Panc1 (cell line): ENCODE results near the gene PLA2G12B. TPM values are rescaled to one million over a fixed set of nuclear protein-coding genes. Genes with fewer than 3 reads are reported as not detected.
"Not testable (repeated sequence)": the region's sequence is repeated elsewhere in the genome, so short reads cannot be mapped to it uniquely, and the experiment has no call there.

Experiments used
- ATAC-seq: fragments of 200-7000 bp; cut with Tn5 transposase; 2 replicates; pipeline ENCODE4 v1.9.1; 2020; ENCODE audit warnings: mild to moderate bottlenecking, moderate library complexity
- BruUV-seq: library from RNA; stranded (reverse); fragments of 400-500 nt; replicated peaks from 2 replicates; lab custom pipeline; 2021; lab: Mats Ljungman, UMichigan
- CTCF ChIA-PET: fragments of 300-600 bp; sonication (Branson Sonifier 250); formaldehyde crosslinking; loops from one replicate; lab custom pipeline; 2022; ENCODE audit warnings: antibody characterized with exemption; lab: Charles Lee
- POLR2A ChIA-PET: fragments of 300-600 bp; sonication (Branson Sonifier 250); formaldehyde crosslinking; loops from one replicate; lab custom pipeline; 2022; ENCODE audit warnings: antibody characterized with exemption; lab: Charles Lee
- DNase-seq: peaks from one replicate; pipeline ENCODE4 v3.0.0-alpha.2; 2010; ENCODE audit warnings: low read depth, low spot score
- H3K27ac ChIP-seq: 2 replicates; pipeline ENCODE4 v1.5.1; 2011; ENCODE audit warnings: mild to moderate bottlenecking, low read length, inconsistent platforms
- H3K27me3 ChIP-seq: fragments of 200-500 bp; sonication (Bioruptor generic); 2 replicates; pipeline ENCODE4 v1.6.0; 2014; ENCODE audit warnings: low read length, inconsistent platforms; ENCODE audit not compliant: control insufficient read depth, insufficient read depth
- H3K36me3 ChIP-seq: fragments of 200-500 bp; sonication (Bioruptor generic); 2 replicates; pipeline ENCODE4 v1.5.1; 2014; ENCODE audit warnings: inconsistent platforms, mild to moderate bottlenecking, low read length, moderate library complexity; ENCODE audit not compliant: control insufficient read depth, insufficient read depth
- H3K4me1 ChIP-seq: 2 replicates; pipeline ENCODE4 v1.5.1; 2011; ENCODE audit warnings: inconsistent platforms, mild to moderate bottlenecking, low read length, moderate library complexity; ENCODE audit not compliant: control insufficient read depth, insufficient read depth
- H3K4me3 ChIP-seq, 2 experiments: 2 replicates each; pipeline ENCODE4 v1.5.1; 2011 to 2012; ENCODE audit warnings: low read depth in 2 of 2, low read length in 2 of 2, mild to moderate bottlenecking in 2 of 2, inconsistent platforms in 1 of 2, moderate library complexity in 1 of 2
- H3K9me3 ChIP-seq: fragments of 200-500 bp; sonication (Bioruptor generic); 2 replicates; pipeline ENCODE4 v1.5.1; 2014; ENCODE audit warnings: low read depth, mild to moderate bottlenecking, inconsistent platforms, low read length, moderate library complexity; ENCODE audit not compliant: control insufficient read depth, insufficient read depth
- POLR2AphosphoS5 ChIP-seq: IDR thresholded peaks from 2 replicates; pipeline ENCODE4 v1.6.1; 2012; ENCODE audit warnings: mild to moderate bottlenecking, low read depth, low read length, moderate library complexity
- REST ChIP-seq, 2 experiments: IDR thresholded peaks; 2 replicates each; pipeline ENCODE4 v1.6.1; 2011 to 2012; ENCODE audit warnings: low read depth in 2 of 2, control low read depth in 1 of 2, low read length in 1 of 2, mild to moderate bottlenecking in 1 of 2, moderate library complexity in 1 of 2; ENCODE audit not compliant: insufficient read depth in 1 of 2
- SIN3A ChIP-seq: IDR thresholded peaks from 2 replicates; pipeline ENCODE4 v1.6.1; 2012; ENCODE audit warnings: low read depth, mild to moderate bottlenecking, low read length, moderate library complexity, borderline replicate concordance; ENCODE audit not compliant: insufficient read depth
- TCF7L2 ChIP-seq: IDR thresholded peaks from 2 replicates; pipeline ENCODE4 v1.6.1; 2011; ENCODE audit warnings: mild to moderate bottlenecking, low read depth, low read length, inconsistent platforms
- in situ Hi-C: cut with HindIII; loops from 2 replicates; pipeline ENCODE4 v1.10.0; 2016; ENCODE audit warnings: low sequenced_read_pairs, low pct_unique_long_range_greater_than_20kb
- intact Hi-C: fragments of 100-400 bp; cut with micrococcal nuclease; formaldehyde crosslinking; loops from one replicate; pipeline ENCODE4 v1.10.0; 2022; ENCODE audit not compliant: unreplicated experiment
- total RNA-seq: library from RNA; stranded (reverse); gene quantifications from one replicate; pipeline ENCODE4 v1.2.1, GENCODE V29; 2021; ENCODE audit not compliant: unreplicated experiment
- TF ChIP-seq, protein P1 (sequence below): fragments of 450-650 bp; IDR thresholded peaks from 2 replicates; pipeline ENCODE4 v1.5.1; 2017; ENCODE audit warnings: mild to moderate bottlenecking

The PLA2G12B gene
- total RNA-seq, 1 experiment from 2014 or later: not detected

DNA sequence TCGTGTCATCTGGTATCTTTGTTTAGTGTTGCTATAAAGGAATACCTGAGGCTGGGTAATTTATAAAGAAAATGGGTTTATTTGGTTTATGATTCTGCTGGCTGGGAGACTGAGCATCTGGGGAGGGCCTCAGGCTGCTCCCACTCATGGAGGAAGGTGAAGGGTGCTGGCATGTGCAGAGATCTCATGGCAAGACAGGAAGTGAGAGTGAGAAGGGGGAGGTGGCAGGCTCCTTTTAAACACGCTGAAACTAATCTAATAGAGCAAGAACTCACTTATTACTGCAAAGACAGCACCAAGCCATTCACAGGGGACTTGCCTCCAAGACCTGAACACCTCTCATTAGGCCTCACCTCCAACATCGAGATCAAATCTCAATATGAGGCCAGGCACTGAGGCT, 49.8 kb downstream of the PLA2G12B start:
- intact Hi-C loops: no loop called here
- DNase-seq (no peak), ATAC-seq (no peak)
- ChIA-PET POLR2A (no interaction called here), CTCF (no interaction called here)
- no peak overlapping the region for H3K27ac ChIP-seq
- no TSS peak for BruUV-seq
- TF ChIP-seq, protein P1, sequence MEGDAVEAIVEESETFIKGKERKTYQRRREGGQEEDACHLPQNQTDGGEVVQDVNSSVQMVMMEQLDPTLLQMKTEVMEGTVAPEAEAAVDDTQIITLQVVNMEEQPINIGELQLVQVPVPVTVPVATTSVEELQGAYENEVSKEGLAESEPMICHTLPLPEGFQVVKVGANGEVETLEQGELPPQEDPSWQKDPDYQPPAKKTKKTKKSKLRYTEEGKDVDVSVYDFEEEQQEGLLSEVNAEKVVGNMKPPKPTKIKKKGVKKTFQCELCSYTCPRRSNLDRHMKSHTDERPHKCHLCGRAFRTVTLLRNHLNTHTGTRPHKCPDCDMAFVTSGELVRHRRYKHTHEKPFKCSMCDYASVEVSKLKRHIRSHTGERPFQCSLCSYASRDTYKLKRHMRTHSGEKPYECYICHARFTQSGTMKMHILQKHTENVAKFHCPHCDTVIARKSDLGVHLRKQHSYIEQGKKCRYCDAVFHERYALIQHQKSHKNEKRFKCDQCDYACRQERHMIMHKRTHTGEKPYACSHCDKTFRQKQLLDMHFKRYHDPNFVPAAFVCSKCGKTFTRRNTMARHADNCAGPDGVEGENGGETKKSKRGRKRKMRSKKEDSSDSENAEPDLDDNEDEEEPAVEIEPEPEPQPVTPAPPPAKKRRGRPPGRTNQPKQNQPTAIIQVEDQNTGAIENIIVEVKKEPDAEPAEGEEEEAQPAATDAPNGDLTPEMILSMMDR: no peak
- TF ChIP-seq TCF7L2: no peak
- TF ChIP-seq REST (IDR thresholded peaks at IDR 0.05; ENCODE audit: insufficient read depth in 1 of 2, low read depth in 2 of 2, low read length in 1 of 2): no peak
- TF ChIP-seq SIN3A: no peak
- no peak for TF ChIP-seq POLR2AphosphoS5
- in situ Hi-C loops: no loop called here
- H3K4me3 ChIP-seq: no peak overlapping the region
- no peaks in the 10 kb centered on the region for H3K27me3 ChIP-seq
- no peaks in the 10 kb centered on the region for H3K4me1 ChIP-seq
- no peaks in the 10 kb centered on the region for H3K9me3 ChIP-seq
- no peaks in the 10 kb centered on the region for H3K36me3 ChIP-seq

- ATAC-seq, in situ Hi-C loops, POLR2A ChIA-PET, H3K4me1 ChIP-seq, H3K27me3 ChIP-seq, H3K36me3 ChIP-seq, H3K27ac ChIP-seq, DNase-seq, H3K9me3 ChIP-seq, BruUV-seq, CTCF ChIA-PET, H3K4me3 ChIP-seq, intact Hi-C loops: not testable (repeated sequence)
These were observed 50.6 kb downstream of the PLA2G12B start for GRCh38 chr10:72903941-72904446.

- Histone ChIP-seq H3K36me3 (no peaks in the 10 kb centered on the region), H3K27me3 (peaks cover 5% of the 10 kb centered on the region; the same call in 1 of the 2 replicates), H3K4me3 (no peak overlapping the region), H3K9me3 (no peaks in the 10 kb centered on the region), H3K27ac (no peak overlapping the region), H3K4me1 (no peaks in the 10 kb centered on the region)
- POLR2A ChIA-PET: interaction anchor here (0.5 kb wide), 1 partner anchor 608 kb away, joined by 4 read pairs; no protein-coding TSS in a partner anchor
- CTCF ChIA-PET: no interaction called here
- no peak for DNase-seq
- no TSS peak for BruUV-seq
- no peak for ATAC-seq
- intact Hi-C loops (no loop called here), in situ Hi-C loops (no loop called here)
- TF ChIP-seq, protein P1: no peak
- TF ChIP-seq REST (IDR thresholded peaks at IDR 0.05; ENCODE audit: insufficient read depth in 1 of 2, low read depth in 2 of 2, low read length in 1 of 2) (no peak), SIN3A (no peak), TCF7L2 (no peak), POLR2AphosphoS5 (no peak)
These were observed 55.1 kb downstream of the PLA2G12B start for GRCh38 chr10:72899545-72899944.
